ENCODE data around the gene PRMT7. TPM values are rescaled to one million over a fixed set of nuclear protein-coding genes. Genes with fewer than 3 reads are reported as not detected.

The PRMT7 gene
- polyA plus RNA-seq, 1 donor: 48.7 TPM

DNA sequence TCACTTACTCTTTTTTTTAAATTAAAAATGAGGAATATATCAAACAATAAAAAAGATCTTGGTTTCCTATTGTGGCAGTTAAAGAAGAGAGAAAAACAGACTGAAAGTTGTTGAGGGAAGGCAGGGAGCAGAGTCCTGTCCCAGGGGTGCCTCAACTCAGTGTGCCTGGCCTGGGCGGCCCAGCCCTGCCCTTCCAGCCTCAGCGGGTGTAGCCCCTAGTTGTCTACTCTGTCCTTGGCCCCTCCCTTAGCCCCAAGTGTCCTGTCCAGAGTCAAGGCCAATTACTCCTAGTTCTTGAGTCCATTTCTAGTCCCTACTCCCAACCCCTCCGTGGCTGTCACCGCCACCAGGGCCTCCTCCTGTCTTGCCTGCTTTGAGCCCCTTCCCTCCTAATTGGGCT, 85.0 kb downstream of the PRMT7 start:
- Histone ChIP-seq H3K27me3 (ENCODE audit: control insufficient read depth, insufficient read depth, low read length) (no peaks in the 10 kb centered on the region), H3K4me1 (ENCODE audit: control insufficient read depth, insufficient read depth, low read length) (peaks cover 8% of the 10 kb centered on the region), H3K4me3 (ENCODE audit: low read length) (no peak overlapping the region), H3K36me3 (ENCODE audit: control insufficient read depth, insufficient read depth, low read length) (no peaks in the 10 kb centered on the region), H3K9me3 (ENCODE audit: control insufficient read depth, low read depth, low read length) (no peaks in the 10 kb centered on the region), H3K27ac (ENCODE audit: low read length) (no peak overlapping the region)
- DNase-seq: peak in 1 of 2 donors; percentile 37
- WGBS (ENCODE audit: insufficient coverage, low lambda C conversion rate): no CpG with 5 or more reads among the region's 4 CpGs

DNA sequence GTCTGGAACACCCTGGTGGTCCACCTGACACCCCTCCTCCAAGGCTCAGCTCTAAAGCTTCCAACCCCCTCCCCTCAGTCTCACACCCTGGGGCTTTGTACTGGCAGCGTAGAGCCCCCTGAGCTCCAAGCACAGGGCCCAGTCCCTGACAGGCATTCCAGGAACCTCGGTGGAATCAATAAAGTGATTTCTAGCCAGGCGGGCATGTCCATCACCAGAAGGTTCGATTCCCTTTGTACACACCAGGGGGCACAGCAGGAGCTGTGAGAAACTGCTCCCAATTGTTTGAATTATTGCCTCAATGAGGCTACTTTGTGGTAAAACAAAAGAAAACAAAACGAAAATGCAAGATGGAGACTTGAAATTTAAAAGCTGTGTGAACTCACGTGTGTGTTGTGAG, 85.7 kb downstream of the PRMT7 start:
- peaks cover 8% of the 10 kb centered on the region for H3K4me1 ChIP-seq (ENCODE audit: control insufficient read depth, insufficient read depth, low read length)
- WGBS (ENCODE audit: insufficient coverage, low lambda C conversion rate): 0% methylated on average over 1 of the region's 6 CpGs

DNA sequence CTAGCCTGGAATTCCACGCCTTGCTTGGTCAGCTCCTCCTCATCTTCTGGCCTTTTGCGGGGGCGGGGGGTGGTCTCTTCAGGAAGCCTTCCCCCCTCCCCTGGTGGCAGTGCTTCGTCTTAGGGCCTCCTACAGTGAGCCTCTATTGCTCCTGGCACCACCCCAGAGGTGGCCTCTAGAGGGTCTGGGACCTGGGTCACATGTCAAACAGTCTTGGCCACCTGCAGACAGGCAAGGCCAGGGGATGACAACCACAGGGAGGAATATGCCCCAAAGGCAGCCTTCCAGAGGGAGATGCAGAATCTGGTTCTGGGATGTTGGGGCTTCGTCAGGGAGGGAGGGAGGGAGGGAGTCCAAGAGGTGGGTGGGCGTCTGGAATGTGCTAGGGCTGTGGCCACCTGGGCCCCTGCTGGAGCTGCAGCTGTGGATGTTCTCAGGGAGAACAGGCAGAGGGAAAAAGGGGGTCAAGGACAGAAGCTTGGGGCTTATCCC, 86.9 kb downstream of the PRMT7 start:
- no peak overlapping the region for H3K27ac ChIP-seq (ENCODE audit: low read length)
- H3K4me1 ChIP-seq (ENCODE audit: control insufficient read depth, insufficient read depth, low read length): peaks cover 8% of the 10 kb centered on the region
- no CpG with 5 or more reads among the region's 6 CpGs for WGBS (ENCODE audit: insufficient coverage, low lambda C conversion rate)
- H3K9me3 ChIP-seq (ENCODE audit: control insufficient read depth, low read depth, low read length): no peaks in the 10 kb centered on the region
- no peaks in the 10 kb centered on the region for H3K36me3 ChIP-seq (ENCODE audit: control insufficient read depth, insufficient read depth, low read length)
- no peaks in the 10 kb centered on the region for H3K27me3 ChIP-seq (ENCODE audit: control insufficient read depth, insufficient read depth, low read length)
- DNase-seq: no peak
- H3K4me3 ChIP-seq (ENCODE audit: low read length): no peak overlapping the region

More for the DNA sequence above, 85.7 kb downstream of the PRMT7 start:
- no peaks in the 10 kb centered on the region for H3K36me3 ChIP-seq (ENCODE audit: control insufficient read depth, insufficient read depth, low read length)
- DNase-seq: peak in 1 of 2 donors; percentile 27
- H3K9me3 ChIP-seq (ENCODE audit: control insufficient read depth, low read depth, low read length): no peaks in the 10 kb centered on the region
- H3K27ac ChIP-seq (ENCODE audit: low read length): no peak overlapping the region
- H3K27me3 ChIP-seq (ENCODE audit: control insufficient read depth, insufficient read depth, low read length): no peaks in the 10 kb centered on the region
- no peak overlapping the region for H3K4me3 ChIP-seq (ENCODE audit: low read length)

DNA sequence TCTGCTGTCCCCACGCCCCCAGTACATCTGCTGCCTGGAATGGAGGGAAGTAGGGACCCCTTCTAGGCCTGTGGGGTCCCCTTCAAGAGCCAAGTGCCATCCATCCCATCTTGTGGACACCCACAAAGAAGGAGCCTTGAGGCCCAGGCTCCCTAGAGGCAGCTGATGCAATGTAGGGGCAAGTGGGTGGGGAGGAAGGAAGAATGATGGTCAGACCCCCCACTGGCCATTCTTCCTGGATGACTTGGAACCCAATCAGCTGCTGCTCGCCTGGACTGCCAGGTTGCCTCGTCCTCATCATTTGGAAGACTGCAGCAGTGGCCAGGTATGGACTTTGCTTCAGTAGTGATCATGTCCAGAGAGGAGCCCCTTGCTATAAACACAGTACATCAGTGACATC, 88.6 kb downstream of the PRMT7 start:
- no peak for DNase-seq
- Histone ChIP-seq H3K4me3 (ENCODE audit: low read length) (no peak overlapping the region), H3K36me3 (ENCODE audit: control insufficient read depth, insufficient read depth, low read length) (no peaks in the 10 kb centered on the region), H3K4me1 (ENCODE audit: control insufficient read depth, insufficient read depth, low read length) (peaks cover 8% of the 10 kb centered on the region), H3K27me3 (ENCODE audit: control insufficient read depth, insufficient read depth, low read length) (no peaks in the 10 kb centered on the region), H3K27ac (ENCODE audit: low read length) (no peak overlapping the region), H3K9me3 (ENCODE audit: control insufficient read depth, low read depth, low read length) (no peaks in the 10 kb centered on the region)
- no CpG with 5 or more reads among the region's 3 CpGs for WGBS (ENCODE audit: insufficient coverage, low lambda C conversion rate)

DNA sequence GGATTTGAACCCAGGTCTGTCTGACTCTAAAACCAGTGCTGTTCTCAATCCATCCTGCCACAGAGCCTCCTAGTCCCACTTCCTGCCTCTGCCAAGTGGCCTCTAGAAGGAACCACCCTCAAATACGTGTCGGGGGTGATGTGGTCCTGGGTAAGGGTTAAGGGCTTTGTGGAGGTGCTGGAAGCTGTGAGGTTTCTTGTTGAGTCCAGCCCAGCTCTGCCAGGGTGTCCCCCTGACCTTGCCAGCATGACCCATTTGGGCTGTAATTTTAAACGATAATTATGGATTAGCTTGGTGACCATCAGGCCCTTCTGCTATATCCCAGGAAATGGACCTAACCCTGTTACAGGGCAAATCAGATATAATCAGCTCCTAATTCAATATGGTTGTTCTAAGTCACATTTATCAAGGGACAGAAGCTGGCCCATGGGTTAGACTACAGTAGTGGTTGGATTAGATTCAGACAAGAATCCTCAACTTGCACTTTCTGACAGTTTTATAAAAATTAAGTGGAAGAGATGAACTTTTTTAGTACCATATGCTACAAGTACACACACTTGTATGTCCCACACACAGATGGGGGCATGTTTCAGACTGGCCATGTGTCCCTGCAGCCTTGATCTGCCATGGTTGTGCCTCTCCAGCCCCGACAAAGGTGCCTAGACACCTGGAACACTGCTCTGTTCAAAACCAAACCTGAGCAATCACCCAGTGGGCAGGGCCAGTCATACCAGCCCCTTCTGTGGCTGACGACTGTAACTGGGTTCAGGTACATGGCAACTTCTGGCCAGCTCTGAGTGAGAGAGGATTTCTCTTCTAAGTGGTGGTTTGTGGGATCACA, 89.5 kb downstream of the PRMT7 start:
- DNase-seq: no peak
- no CpG with 5 or more reads among the region's 5 CpGs for WGBS (ENCODE audit: insufficient coverage, low lambda C conversion rate)

DNA sequence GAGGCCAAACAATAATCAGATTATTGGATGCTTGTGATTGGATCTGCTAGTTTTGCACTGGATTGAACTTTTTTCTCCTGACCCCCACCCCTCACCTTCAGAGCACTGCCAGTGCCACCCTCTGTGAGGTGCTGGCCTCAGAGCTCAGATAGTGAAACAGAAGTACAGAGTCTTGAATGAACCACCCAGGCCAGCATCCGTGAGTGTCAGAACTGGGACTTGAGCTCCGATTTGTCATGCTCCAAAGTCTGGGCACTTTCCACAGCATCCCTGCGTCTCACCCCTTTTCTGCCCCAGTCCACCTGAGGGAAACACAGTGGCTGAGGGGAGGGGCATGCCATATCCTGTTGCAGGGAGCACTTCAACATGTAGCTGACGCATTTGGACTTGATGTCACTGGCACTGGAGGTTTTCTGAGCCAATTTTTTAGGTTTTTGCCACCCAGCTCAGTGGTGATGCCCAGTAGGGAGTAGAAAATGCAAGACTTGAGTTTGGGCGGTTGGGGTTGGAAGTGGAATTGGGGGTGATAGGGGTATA, 90.2 kb downstream of the PRMT7 start:
- DNase-seq: no peak
- 100% methylated on average over 1 of the region's 5 CpGs for WGBS (ENCODE audit: insufficient coverage, low lambda C conversion rate)
- Histone ChIP-seq H3K4me3 (ENCODE audit: low read length) (no peak overlapping the region), H3K36me3 (ENCODE audit: control insufficient read depth, insufficient read depth, low read length) (no peaks in the 10 kb centered on the region), H3K27me3 (ENCODE audit: control insufficient read depth, insufficient read depth, low read length) (no peaks in the 10 kb centered on the region), H3K4me1 (ENCODE audit: control insufficient read depth, insufficient read depth, low read length) (peaks cover 5% of the 10 kb centered on the region), H3K9me3 (ENCODE audit: control insufficient read depth, low read depth, low read length) (no peaks in the 10 kb centered on the region), H3K27ac (ENCODE audit: low read length) (no peak overlapping the region)

More for the DNA sequence above, 89.5 kb downstream of the PRMT7 start:
- Histone ChIP-seq H3K9me3 (ENCODE audit: control insufficient read depth, low read depth, low read length) (no peaks in the 10 kb centered on the region), H3K36me3 (ENCODE audit: control insufficient read depth, insufficient read depth, low read length) (no peaks in the 10 kb centered on the region), H3K4me3 (ENCODE audit: low read length) (no peak overlapping the region), H3K4me1 (ENCODE audit: control insufficient read depth, insufficient read depth, low read length) (peaks cover 8% of the 10 kb centered on the region), H3K27me3 (ENCODE audit: control insufficient read depth, insufficient read depth, low read length) (no peaks in the 10 kb centered on the region), H3K27ac (ENCODE audit: low read length) (no peak overlapping the region)

DNA sequence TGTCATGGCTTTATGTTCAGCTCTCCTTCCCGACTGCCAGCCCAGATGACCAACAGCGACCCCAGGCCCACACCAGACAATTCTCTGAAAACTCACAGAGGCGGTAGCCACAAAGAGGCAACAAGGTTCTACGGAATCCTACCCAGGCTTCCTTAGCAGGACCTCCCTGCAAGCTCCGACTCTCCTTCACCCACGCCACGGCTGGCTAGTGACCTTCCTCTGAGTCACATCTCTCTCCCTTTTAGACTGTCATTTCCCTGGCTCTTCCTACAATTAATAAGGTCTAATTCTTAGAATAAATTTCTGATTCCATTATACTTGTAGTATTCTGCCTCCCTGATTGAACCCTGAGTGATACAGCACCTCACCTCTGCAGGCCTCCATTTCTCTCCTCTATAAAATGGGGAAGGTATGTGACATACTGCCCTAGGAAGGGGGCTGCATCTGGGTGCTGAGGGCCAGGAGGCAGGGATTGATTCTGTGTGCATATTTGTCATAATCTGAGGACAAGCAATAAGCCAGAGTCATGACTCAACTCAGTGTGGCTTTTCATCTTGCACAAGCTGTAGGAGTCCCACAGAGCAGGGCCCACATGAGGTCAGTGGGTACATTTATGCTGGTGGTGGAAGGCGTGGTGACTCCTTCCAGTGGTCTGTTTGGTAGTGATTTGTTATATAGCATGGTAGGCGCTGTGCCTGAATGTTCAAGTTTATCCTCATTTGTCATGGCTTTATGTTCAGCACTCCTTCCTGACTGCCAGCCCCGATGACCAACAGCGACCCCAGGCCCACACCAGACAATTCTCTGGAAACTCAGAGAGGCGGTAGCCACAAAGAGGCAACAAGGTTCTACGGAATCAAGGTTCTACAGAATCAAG, 91.3 kb downstream of the PRMT7 start:
- H3K27me3 ChIP-seq (ENCODE audit: control insufficient read depth, insufficient read depth, low read length): peaks cover 3% of the 10 kb centered on the region
- no CpG with 5 or more reads among the region's 13 CpGs for WGBS (ENCODE audit: insufficient coverage, low lambda C conversion rate)
- no peak overlapping the region for H3K4me3 ChIP-seq (ENCODE audit: low read length)
- H3K9me3 ChIP-seq (ENCODE audit: control insufficient read depth, low read depth, low read length): no peaks in the 10 kb centered on the region
- DNase-seq: no peak
- no peaks in the 10 kb centered on the region for H3K4me1 ChIP-seq (ENCODE audit: control insufficient read depth, insufficient read depth, low read length)
- H3K27ac ChIP-seq (ENCODE audit: low read length): no peak overlapping the region
- H3K36me3 ChIP-seq (ENCODE audit: control insufficient read depth, insufficient read depth, low read length): no peaks in the 10 kb centered on the region

DNA sequence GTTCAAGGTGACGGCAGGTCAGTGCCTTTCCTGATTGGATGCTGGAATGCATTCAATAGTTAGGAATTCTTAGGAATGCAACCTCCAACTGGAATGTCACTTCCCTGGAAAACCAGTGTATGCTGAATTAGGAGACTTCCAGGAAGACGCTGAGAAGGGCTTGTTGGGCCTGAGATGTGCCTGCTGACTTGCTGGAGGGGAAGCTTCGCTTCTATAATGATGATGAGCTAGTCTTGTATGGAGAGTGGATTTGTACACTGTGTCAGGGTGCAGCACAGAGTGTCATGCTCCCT, 91.9 kb downstream of the PRMT7 start:
- DNase-seq: no peak
- no peaks in the 10 kb centered on the region for H3K4me1 ChIP-seq (ENCODE audit: control insufficient read depth, insufficient read depth, low read length)
- H3K27me3 ChIP-seq (ENCODE audit: control insufficient read depth, insufficient read depth, low read length): peaks cover 3% of the 10 kb centered on the region
- H3K36me3 ChIP-seq (ENCODE audit: control insufficient read depth, insufficient read depth, low read length): no peaks in the 10 kb centered on the region
- no peaks in the 10 kb centered on the region for H3K9me3 ChIP-seq (ENCODE audit: control insufficient read depth, low read depth, low read length)
- H3K4me3 ChIP-seq (ENCODE audit: low read length): no peak overlapping the region
- no peak overlapping the region for H3K27ac ChIP-seq (ENCODE audit: low read length)
- WGBS (ENCODE audit: insufficient coverage, low lambda C conversion rate): 100% methylated on average over 1 of the region's 3 CpGs

DNA sequence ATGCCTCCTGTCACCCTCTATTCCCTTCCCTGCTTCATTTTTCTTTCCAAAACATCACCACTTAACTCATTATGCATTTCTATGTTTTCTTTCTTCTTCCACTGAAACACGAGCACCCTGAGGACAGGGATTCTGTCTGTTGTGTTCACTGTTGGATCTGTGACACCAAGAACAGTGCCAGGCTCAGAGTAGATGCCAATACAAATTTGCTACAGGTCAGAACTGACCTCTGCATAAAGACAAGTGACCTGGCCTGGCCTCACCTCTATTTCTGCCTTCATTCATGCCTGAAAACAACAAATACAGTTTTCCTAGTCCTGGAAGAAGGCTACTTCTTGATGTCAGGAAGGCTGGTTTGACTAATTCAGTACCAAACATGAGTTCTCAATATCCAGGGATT, 92.4 kb downstream of the PRMT7 start:
- H3K36me3 ChIP-seq (ENCODE audit: control insufficient read depth, insufficient read depth, low read length): no peaks in the 10 kb centered on the region
- H3K9me3 ChIP-seq (ENCODE audit: control insufficient read depth, low read depth, low read length): no peaks in the 10 kb centered on the region
- DNase-seq: no peak
- no peak overlapping the region for H3K4me3 ChIP-seq (ENCODE audit: low read length)
- no CpG with 5 or more reads among the region's 1 CpG for WGBS (ENCODE audit: insufficient coverage, low lambda C conversion rate)
- H3K4me1 ChIP-seq (ENCODE audit: control insufficient read depth, insufficient read depth, low read length): no peaks in the 10 kb centered on the region
- peaks cover 3% of the 10 kb centered on the region for H3K27me3 ChIP-seq (ENCODE audit: control insufficient read depth, insufficient read depth, low read length)
- no peak overlapping the region for H3K27ac ChIP-seq (ENCODE audit: low read length)

DNA sequence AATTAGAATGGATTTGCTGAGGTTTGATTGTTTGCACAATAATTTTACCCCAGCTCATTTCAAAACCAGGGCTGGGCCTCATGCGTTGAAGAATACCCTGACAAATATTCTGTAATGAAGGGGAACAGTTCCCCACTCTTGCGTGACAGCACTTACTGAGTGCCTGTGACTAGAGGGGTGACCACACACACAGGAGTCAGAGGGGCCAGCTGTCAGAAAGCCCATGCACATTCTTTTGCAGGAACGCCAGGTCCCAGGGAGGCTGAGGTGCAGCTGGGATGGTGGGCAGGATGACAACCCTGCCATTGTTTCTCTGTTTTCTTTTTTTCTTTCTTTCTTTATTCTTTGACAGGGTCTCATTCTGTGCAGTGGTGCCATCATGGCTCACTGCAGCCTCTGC, 92.9 kb downstream of the PRMT7 start:
- Histone ChIP-seq H3K36me3 (ENCODE audit: control insufficient read depth, insufficient read depth, low read length) (no peaks in the 10 kb centered on the region), H3K4me1 (ENCODE audit: control insufficient read depth, insufficient read depth, low read length) (no peaks in the 10 kb centered on the region), H3K4me3 (ENCODE audit: low read length) (no peak overlapping the region), H3K27ac (ENCODE audit: low read length) (no peak overlapping the region), H3K9me3 (ENCODE audit: control insufficient read depth, low read depth, low read length) (no peaks in the 10 kb centered on the region), H3K27me3 (ENCODE audit: control insufficient read depth, insufficient read depth, low read length) (peaks cover 3% of the 10 kb centered on the region)
- DNase-seq: no peak
- no CpG with 5 or more reads among the region's 3 CpGs for WGBS (ENCODE audit: insufficient coverage, low lambda C conversion rate)

Data from large intestine (tissue), 3 donors.